Stimulated activated CD8-positive, alpha-beta memory T cell treated with anti-CD3 and anti-CD28 coated beads, Interleukin-7, amount 100 ng/mL, for 48 hours (primary cell): Measurements from ENCODE around the gene MGMT.

Experiments used
- DNase-seq, 2 donors: peaks; one replicate each; pipeline ENCODE4 v3.0.0-alpha.2; 2020; ENCODE audit warnings: low read depth in 1 of 2; ENCODE audit errors: extremely low read depth in 1 of 2

The MGMT gene

DNA sequence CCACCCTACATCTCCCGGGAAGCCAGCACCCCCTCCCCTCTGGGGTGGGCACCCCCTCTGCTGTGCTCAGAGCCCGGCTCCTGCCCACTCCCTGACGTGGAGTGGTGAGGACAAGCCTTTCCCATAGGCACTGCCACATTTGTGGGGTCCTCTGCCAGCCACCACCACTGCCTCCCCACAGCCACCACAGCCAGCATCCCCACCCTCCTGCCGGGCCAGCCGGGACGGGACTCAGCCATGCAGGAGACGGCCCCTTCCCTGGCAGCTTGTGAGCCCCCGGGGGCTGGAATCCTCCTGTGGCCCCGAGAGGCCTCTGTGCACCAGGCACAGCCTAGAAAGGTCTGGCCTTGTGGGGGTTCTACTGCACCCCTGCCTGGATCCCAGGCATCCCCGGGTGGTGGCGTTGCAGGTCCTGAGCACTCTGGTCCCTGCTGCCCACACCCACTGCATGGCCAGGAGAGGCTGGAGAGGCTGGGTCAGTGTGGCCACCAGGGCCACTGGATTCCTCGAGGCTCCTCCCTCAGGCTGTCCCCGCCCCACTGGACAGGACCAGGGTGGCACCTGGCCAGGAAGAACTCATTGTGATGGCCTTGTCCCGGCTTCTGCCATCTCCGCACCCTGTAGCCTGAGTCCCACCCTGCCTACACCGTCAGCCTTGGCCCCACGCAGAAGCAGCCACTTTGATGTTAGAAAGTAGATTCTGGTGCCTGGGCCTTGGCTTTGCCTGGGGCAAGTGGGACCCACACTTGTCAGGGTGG lies 349.0 kb downstream of the MGMT start:
- DNase-seq: no peak

DNA sequence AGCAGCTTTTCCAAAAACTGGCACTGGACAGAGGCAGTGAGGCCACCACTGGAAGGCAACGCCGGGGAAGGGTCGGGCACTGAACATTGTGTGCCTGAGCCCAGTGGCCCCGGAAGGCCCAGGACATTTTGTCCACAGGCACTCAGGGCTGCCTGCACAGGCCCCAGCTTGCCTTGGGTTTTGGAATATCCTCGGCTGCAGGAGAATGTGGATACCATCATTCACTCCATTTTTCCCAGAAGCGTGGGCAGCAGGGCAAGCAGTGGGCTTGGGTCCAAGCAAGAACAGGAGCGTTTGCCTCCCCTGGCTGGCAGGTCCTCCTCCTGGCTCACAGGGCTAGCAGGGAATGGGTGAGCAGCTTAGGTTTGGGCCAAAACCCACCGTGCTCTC lies 349.6 kb downstream of the MGMT start:
- DNase-seq: no peak
